ENCODE data around the gene NKAIN4.

GRCh38 chr20:63216849-63217471, 37.3 kb downstream of the NKAIN4 start:
- TF ChIP-seq CTCF (IDR thresholded peaks at IDR 0.05 in 4 of 5, conservative IDR thresholded peaks at IDR 0.05 in 1 of 5) (no peak), POLR2A (IDR thresholded peaks at IDR 0.05) (no peak)

Measured in gastrocnemius medialis (tissue), 4 donors.